Smooth muscle cell (in vitro differentiated cells): Measurements from ENCODE around the gene PSG11. TPM values are rescaled to one million over a fixed set of nuclear protein-coding genes. Genes with fewer than 3 reads are reported as not detected.
"Not testable (repeated sequence)": the region's sequence is repeated elsewhere in the genome, so short reads cannot be mapped to it uniquely, and the experiment has no call there.

ENCODE experiments used
- DNase-seq: peaks from one replicate; lab custom pipeline; 2025; ENCODE audit not compliant: unreplicated experiment; lab: John Stamatoyannopoulos, UW
- H2AFZ ChIP-seq: fragments of 200-600 bp; sonication (generic); 2 replicates; pipeline ENCODE4 v1.6.0; 2016; ENCODE audit warnings: antibody characterized with exemption, low read depth, mild to moderate bottlenecking
- H3F3A ChIP-seq: fragments of 200-600 bp; sonication (generic); 2 replicates; pipeline ENCODE4 v1.6.0; 2017; ENCODE audit warnings: antibody characterized with exemption, low read depth
- H3K27ac ChIP-seq: fragments of 200-600 bp; sonication (generic); 2 replicates; pipeline ENCODE4 v1.5.1; 2016; ENCODE audit warnings: low read depth, mild to moderate bottlenecking
- H3K27me3 ChIP-seq: fragments of 200-600 bp; sonication (generic); 2 replicates; pipeline ENCODE4 v1.6.1; 2016; ENCODE audit warnings: low read depth, mild to moderate bottlenecking
- H3K36me3 ChIP-seq: fragments of 200-600 bp; sonication (generic); 2 replicates; pipeline ENCODE4 v1.5.1; 2016; ENCODE audit warnings: low read depth
- H3K4me1 ChIP-seq: fragments of 200-600 bp; sonication (generic); 2 replicates; pipeline ENCODE4 v1.5.1; 2016; ENCODE audit warnings: low read depth
- H3K4me2 ChIP-seq: fragments of 200-600 bp; sonication (generic); 2 replicates; pipeline ENCODE4 v1.6.0; 2016; ENCODE audit warnings: mild to moderate bottlenecking
- H3K4me3 ChIP-seq: fragments of 200-600 bp; sonication (generic); 2 replicates; pipeline ENCODE4 v1.5.1; 2016; ENCODE audit warnings: mild to moderate bottlenecking
- H3K79me2 ChIP-seq: fragments of 200-600 bp; sonication (generic); 2 replicates; pipeline ENCODE4 v1.6.0; 2016; ENCODE audit warnings: low read depth, mild to moderate bottlenecking
- H3K9ac ChIP-seq: fragments of 200-600 bp; sonication (generic); 2 replicates; pipeline ENCODE4 v1.6.0; 2016; ENCODE audit warnings: low read depth
- H3K9me3 ChIP-seq: fragments of 200-600 bp; sonication (generic); replicated peaks from 2 replicates; pipeline ENCODE4 v1.5.1; 2016; ENCODE audit warnings: low read depth
- H4K20me1 ChIP-seq: fragments of 200-600 bp; sonication (generic); 2 replicates; pipeline ENCODE4 v1.6.0; 2016; ENCODE audit warnings: low read depth
- WGBS: methylation state at CpG from one replicate; pipeline ENCODE4 v1.1.7; 2016; ENCODE audit warnings: low lambda C conversion rate; 5-methylcytosine and 5-hydroxymethylcytosine counted together
- polyA plus RNA-seq: library from polyadenylated mRNA; unstranded; fragments of >200 nt; fragmentation: Nextera tagmentation; extraction: Ambion mirVana; gene quantifications from 2 replicates; pipeline ENCODE4 v1.2.1, GENCODE V29; 2016
- total RNA-seq: library from RNA; depleted of rRNA; stranded (reverse); fragments of >200 nt; gene quantifications from 2 replicates; pipeline ENCODE4 v1.2.3, GENCODE V29; 2014

PSG11 gene
- total RNA-seq (not detected in 2 replicates), polyA plus RNA-seq (not detected in 2 replicates)

DNA sequence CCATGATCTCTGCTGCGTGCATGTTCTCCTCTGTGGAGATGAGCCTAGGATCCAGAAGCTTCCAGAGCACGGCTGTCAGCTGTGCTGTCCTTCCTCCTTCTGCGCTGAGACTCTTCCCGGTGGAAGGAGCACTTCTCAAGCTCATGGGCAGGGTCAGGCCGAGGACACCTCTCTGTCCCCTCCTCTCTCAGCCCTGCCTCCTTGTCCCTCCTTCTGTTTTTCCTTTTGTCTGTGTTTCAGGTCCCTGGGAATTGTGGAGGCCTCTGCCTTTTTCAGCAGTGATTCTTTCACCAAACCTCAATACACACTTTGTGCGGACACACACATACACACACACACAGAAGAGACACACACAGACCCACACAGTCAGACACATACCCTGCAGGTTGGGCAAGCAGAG, at the start of gene PSG11:
Gene PSG11, minus strand, starts transcription at position 101 of the 400 bp plus-strand sequence. Its CDS starts 97 bp downstream, at position 4.
- not testable (repeated sequence) for H3K9me3 ChIP-seq, H3K4me1 ChIP-seq, H3K79me2 ChIP-seq, H3K4me3 ChIP-seq, H3K4me2 ChIP-seq, DNase-seq, H4K20me1 ChIP-seq, H3F3A ChIP-seq, H3K27me3 ChIP-seq, H3K27ac ChIP-seq, H3K36me3 ChIP-seq, H3K9ac ChIP-seq, H2AFZ ChIP-seq
- WGBS: 71% methylated on average over 6 of the region's 6 CpGs

DNA sequence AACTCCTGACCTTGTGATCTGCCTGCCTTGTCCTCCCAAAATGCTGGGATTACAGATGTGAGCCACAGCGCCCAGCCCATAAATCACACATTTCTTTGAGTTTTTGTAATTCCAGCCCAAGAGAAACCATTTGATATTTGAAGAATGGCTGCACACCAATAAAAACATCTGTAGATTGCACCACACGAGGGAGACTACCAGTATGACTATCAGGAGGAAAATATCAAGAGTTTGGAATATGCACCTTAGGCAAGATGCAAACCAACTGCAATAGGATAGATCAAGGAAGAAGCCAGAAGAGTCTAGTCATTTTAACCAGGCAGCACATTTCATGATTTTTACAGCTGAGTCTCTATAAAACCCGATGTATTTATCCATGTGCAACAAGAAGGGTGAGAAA, 36.1 kb upstream of the PSG11 start:
- not testable (repeated sequence) for H3K4me1 ChIP-seq, DNase-seq, H3K4me2 ChIP-seq, H3K36me3 ChIP-seq, H3K9me3 ChIP-seq, H4K20me1 ChIP-seq, H3K9ac ChIP-seq, H3K4me3 ChIP-seq, H3K27me3 ChIP-seq, H2AFZ ChIP-seq, H3K27ac ChIP-seq, H3F3A ChIP-seq, H3K79me2 ChIP-seq
- 57% methylated on average over 3 of the region's 3 CpGs for WGBS

DNA sequence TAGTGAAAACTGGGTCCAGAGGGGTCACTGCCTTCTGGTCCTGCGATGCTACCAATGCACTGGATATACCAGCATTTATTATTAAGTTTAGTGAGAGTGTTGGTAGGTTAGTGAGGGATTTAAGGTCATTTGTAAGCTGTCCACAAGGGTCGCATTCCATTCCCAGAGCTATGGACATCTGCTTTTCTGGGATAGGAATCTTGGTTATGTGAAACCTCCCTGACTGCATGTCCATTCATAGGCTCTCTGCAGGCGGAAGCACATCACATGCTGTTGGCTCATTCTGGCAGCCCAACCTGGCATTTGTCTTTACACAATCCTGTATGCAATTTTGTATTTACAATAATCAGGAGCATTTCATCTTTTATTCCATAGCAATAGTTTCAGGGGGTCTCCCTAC, 35.1 kb upstream of the PSG11 start:
- H3K4me3 ChIP-seq, H3K36me3 ChIP-seq, H3K4me1 ChIP-seq, H3K27ac ChIP-seq, H2AFZ ChIP-seq, H3K27me3 ChIP-seq, H3K79me2 ChIP-seq, H3K4me2 ChIP-seq, H3F3A ChIP-seq, H3K9ac ChIP-seq, DNase-seq, H4K20me1 ChIP-seq, H3K9me3 ChIP-seq: not testable (repeated sequence)
- 58% methylated on average over 3 of the region's 3 CpGs for WGBS

DNA sequence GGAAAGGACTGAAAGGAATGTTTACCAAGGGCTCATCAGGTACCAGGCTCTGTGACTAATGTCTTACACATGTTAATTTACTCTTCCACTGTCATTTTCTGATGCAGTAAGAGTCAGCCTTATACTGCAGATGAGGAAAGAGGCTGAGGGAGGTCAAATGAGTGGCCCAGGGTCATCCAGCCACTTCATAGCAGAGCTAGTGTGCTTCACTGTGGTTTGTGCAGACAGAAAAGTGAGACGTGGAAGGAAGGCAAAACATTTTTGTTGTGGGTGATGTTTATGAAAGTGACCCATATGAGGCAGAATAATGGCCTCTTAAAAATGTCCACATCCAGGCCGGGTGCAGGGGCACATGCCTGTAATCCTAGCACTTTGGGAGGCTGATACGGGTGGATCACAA, 34.0 kb upstream of the PSG11 start:
- H3F3A ChIP-seq, H3K27me3 ChIP-seq, H3K27ac ChIP-seq, DNase-seq, H3K9ac ChIP-seq, H3K4me2 ChIP-seq, H3K4me1 ChIP-seq, H4K20me1 ChIP-seq, H3K79me2 ChIP-seq, H3K4me3 ChIP-seq, H2AFZ ChIP-seq, H3K9me3 ChIP-seq, H3K36me3 ChIP-seq: not testable (repeated sequence)
- 34% methylated on average over 3 of the region's 3 CpGs for WGBS

DNA sequence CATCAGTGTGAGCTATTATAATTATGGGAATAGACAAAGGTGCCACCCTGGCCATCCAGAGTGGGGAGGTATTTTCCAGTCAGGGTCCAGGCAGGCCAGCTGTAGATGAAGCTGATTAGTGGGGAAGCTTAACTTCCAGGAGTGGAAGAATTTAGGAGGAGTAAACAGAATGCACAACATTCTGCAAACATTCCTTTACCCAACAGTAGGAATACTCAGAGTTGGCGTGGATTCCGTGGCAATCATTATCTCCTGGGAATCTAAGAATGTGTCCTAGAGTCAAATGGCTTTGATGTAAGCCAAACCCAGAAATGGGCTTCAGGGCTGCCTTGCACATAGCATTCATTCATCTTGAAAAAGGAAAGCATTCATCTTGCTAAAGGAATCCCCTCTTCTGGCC, 33.2 kb upstream of the PSG11 start:
- not testable (repeated sequence) for H3K27me3 ChIP-seq, DNase-seq, H3K79me2 ChIP-seq, H4K20me1 ChIP-seq, H3K27ac ChIP-seq, H3K4me3 ChIP-seq, H3K36me3 ChIP-seq, H2AFZ ChIP-seq, H3K9ac ChIP-seq, H3F3A ChIP-seq, H3K4me2 ChIP-seq, H3K9me3 ChIP-seq, H3K4me1 ChIP-seq
- WGBS: 76% methylated on average over 2 of the region's 2 CpGs

DNA sequence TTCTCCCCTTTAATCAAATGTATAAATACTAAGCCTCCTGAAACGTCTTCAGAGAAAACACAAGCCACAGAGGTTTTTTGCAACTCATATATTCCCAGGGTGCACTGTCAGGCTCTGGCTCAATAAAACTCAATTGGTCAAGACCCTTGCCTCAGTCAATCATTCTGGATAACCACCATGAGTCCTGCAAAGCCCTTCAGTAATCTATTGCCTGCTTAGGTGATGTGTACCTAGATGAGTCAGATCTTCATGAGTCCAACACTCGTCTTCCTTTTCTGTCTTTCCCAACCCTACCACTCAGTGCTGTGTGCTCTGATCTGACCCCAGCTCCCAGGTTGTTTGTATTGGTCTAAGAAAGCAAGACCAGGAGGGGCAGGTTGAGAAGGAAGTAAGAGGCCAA, 32.2 kb upstream of the PSG11 start:
- not testable (repeated sequence) for H3K36me3 ChIP-seq, H3K4me3 ChIP-seq, H3K79me2 ChIP-seq, H3K9me3 ChIP-seq, H3K9ac ChIP-seq, H2AFZ ChIP-seq, H3K4me1 ChIP-seq, H4K20me1 ChIP-seq, H3K27ac ChIP-seq, DNase-seq, H3K4me2 ChIP-seq, H3F3A ChIP-seq, H3K27me3 ChIP-seq
- WGBS: 51% methylated on average over 2 of the region's 2 CpGs

DNA sequence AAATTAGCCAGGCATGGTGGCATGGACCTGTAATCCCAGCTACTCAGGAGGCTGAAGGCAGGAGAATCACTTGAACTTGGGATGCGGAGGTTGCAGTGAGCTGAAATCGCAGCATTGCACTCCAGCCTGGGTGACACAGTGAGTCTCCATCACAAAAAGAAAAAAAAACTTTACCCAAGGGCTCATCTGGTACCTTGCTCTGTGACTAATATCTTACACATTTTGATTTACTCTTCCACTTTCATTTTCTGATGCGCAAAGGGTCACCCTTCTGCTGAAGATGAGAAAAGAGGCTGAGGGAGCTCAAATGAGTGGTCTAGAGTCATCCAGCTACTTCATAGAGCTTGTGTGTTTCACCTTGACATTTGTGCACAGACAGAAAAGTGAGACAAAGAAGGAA, 21.7 kb upstream of the PSG11 start:
- not testable (repeated sequence) for H3K9ac ChIP-seq, H3K4me2 ChIP-seq, H3K4me3 ChIP-seq, H3K79me2 ChIP-seq, H3K4me1 ChIP-seq, DNase-seq, H3K9me3 ChIP-seq, H3K27me3 ChIP-seq, H3F3A ChIP-seq, H3K36me3 ChIP-seq, H4K20me1 ChIP-seq, H2AFZ ChIP-seq, H3K27ac ChIP-seq
- 75% methylated on average over 3 of the region's 3 CpGs for WGBS

DNA sequence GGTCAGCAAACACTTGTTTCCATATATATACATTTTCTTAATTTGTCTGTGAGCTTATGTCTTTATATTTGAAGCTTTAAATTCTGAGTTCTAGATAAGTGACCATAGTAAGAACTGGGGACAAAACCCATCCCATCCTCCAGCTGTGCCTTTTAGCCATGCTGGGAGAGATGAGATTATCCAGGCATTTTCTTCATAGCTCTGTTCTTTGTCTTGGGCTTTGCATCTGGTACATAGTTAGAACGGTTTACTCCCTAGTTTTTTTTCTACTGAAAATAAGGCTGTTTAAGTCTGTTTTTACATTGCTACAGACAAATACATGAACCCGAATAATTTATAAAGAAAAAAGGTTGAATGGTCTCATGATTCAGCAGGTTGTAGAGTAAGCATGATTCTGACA, 20.3 kb upstream of the PSG11 start:
- WGBS: 52% methylated on average over 2 of the region's 2 CpGs
- not testable (repeated sequence) for H3K4me3 ChIP-seq, H3K36me3 ChIP-seq, H3K9me3 ChIP-seq, H3K27ac ChIP-seq, DNase-seq, H3K79me2 ChIP-seq, H3K4me1 ChIP-seq, H3K4me2 ChIP-seq, H4K20me1 ChIP-seq, H3K9ac ChIP-seq, H2AFZ ChIP-seq, H3F3A ChIP-seq, H3K27me3 ChIP-seq

DNA sequence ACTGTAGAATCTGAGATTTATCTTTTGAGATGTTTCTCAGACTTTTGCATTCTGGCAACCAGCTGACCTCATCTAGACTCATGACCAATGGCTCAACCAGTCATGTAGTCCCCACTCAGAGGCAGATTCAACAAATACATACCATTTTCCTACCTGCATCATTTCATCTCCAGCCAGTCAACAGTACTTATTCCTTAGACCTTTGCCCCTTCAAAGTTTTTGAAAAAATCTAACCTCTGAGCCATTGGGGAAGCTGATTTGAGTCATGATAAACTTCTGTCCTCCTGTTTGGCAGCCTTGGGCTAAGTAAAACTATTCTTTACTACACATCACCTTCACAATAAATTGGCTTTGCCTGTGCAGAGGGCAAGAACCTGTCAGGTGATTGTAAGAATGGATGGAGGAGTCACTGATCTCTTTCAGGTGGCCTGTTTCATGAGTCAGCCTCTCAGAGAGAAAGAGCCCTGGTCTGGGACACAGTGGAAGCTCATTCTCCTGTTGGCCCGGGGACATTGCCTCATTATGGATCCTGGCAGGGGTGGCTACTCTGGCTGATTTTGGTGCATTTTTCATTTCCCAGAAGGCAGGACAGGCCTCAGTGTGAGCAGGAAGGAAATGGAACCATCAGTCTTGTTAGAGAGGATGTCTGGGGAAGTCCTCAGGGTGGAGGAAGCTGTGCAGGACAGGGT, 17.4 kb upstream of the PSG11 start:
- not testable (repeated sequence) for H3K9ac ChIP-seq, H3K9me3 ChIP-seq, H3K4me1 ChIP-seq, H3K4me2 ChIP-seq, DNase-seq, H3K27me3 ChIP-seq, H3K36me3 ChIP-seq, H4K20me1 ChIP-seq, H3K79me2 ChIP-seq, H3K27ac ChIP-seq, H3F3A ChIP-seq, H2AFZ ChIP-seq, H3K4me3 ChIP-seq
- WGBS: 65% methylated on average over 1 of the region's 1 CpG
